ENCODE results near the gene DDX39A. TPM values are rescaled to one million over a fixed set of nuclear protein-coding genes. Genes with fewer than 3 reads are reported as not detected.
"Not testable (repeated sequence)": the region's sequence is repeated elsewhere in the genome, so short reads cannot be mapped to it uniquely, and the experiment has no call there.

Gene DDX39A
- polyA plus RNA-seq, 1 experiment = 25.7 TPM

DNA sequence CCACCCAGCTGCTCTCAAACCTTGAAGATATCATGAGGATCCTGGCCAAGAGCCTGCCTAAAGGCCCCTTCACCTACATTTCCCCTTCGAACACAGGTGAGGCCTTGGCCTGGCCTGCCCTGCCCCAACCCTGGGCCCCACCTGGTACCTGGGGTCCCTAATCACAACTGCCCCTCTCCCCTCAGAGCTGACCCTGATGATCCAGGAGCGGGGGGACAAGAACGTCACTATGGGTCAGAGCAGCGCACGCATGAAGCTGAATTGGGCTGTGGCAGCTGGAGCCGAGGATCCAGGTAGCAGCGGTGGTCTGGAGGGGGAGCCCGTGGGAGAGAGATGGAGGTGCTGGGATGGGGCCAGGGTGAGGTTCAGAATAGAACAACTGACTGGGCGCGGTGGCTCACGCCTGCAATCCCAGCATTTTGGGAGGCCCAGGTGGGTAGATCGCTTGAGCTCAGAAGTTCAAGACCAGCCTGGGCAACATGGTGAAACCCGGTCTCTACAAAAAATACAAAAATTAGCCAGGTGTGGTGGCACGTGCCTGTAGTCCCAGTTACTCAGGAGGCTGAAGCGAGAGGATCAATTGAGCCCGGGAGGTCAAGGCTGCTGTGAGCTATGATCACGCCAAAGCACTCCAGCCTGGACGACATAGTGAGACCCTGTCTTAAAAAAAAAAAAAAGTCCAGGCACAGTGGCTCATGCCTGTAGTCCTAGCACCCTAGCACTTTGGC is 17.5 kb downstream of the DDX39A start:
- TF ChIP-seq, protein P1, sequence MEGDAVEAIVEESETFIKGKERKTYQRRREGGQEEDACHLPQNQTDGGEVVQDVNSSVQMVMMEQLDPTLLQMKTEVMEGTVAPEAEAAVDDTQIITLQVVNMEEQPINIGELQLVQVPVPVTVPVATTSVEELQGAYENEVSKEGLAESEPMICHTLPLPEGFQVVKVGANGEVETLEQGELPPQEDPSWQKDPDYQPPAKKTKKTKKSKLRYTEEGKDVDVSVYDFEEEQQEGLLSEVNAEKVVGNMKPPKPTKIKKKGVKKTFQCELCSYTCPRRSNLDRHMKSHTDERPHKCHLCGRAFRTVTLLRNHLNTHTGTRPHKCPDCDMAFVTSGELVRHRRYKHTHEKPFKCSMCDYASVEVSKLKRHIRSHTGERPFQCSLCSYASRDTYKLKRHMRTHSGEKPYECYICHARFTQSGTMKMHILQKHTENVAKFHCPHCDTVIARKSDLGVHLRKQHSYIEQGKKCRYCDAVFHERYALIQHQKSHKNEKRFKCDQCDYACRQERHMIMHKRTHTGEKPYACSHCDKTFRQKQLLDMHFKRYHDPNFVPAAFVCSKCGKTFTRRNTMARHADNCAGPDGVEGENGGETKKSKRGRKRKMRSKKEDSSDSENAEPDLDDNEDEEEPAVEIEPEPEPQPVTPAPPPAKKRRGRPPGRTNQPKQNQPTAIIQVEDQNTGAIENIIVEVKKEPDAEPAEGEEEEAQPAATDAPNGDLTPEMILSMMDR (IDR thresholded peaks at IDR 0.05; ENCODE audit: low read depth, low read length) = no peak
- H3K27me3 ChIP-seq (ENCODE audit: control insufficient read depth, insufficient read depth, low read length) = no peaks in the 10 kb centered on the region
- DNase-seq (ENCODE audit: low read depth, low spot score) = no peak
- no peak overlapping the region for H3K4me3 ChIP-seq (ENCODE audit: low read depth, low read length)
- CTCF ChIA-PET = interaction anchor here (0.6 to 1.3 kb wide), 4 partner anchors 13 to 201 kb away, joined by 3 to 4 read pairs (median 3); no protein-coding TSS in a partner anchor
- POLR2A ChIA-PET = interaction anchor here (0.6 kb wide), 1 partner anchor 211 kb away, joined by 8 read pairs; no protein-coding TSS in a partner anchor
- peaks cover 14% of the 10 kb centered on the region; the same call in 1 of the 2 replicates for H3K9me3 ChIP-seq (ENCODE audit: control insufficient read depth, insufficient read depth, low read length)
- no peak overlapping the region for H3K27ac ChIP-seq (ENCODE audit: low read depth, low read length)

DNA sequence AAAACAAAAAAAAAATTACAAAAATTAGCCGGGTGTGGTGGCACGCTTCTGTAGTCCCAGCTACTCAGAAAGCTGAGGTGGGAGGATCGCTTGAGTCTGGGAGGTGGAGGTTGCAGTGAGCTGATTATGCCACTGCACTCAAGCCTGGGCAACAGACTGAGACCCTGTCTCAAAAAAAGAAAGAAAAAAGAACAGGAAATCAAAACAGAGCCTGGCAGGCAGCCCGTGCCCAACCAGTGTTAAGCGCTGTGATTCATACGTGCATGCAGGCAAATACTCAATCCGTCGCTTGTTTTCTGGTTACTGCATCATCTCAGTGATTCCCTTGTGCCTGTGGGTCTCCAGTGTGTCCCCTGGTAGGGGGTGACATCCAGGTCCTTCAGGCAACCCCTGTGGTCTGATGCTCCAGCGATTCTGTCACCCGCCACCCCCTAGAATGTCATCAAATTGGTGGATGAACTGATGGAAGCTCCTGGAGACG is 18.1 kb downstream of the DDX39A start:
- no peak for DNase-seq (ENCODE audit: low read depth, low spot score)
- ChIA-PET POLR2A (no interaction called here), CTCF (no interaction called here)
- peak overlapping the region; percentile 11 for H3K27ac ChIP-seq (ENCODE audit: low read depth, low read length)
- TF ChIP-seq, protein P1 (IDR thresholded peaks at IDR 0.05; ENCODE audit: low read depth, low read length) = no peak
- peaks cover 13% of the 10 kb centered on the region; the same call in 1 of the 2 replicates for H3K9me3 ChIP-seq (ENCODE audit: control insufficient read depth, insufficient read depth, low read length)
- H3K27me3 ChIP-seq (ENCODE audit: control insufficient read depth, insufficient read depth, low read length) = no peaks in the 10 kb centered on the region
- no peak overlapping the region for H3K4me3 ChIP-seq (ENCODE audit: low read depth, low read length)

DNA sequence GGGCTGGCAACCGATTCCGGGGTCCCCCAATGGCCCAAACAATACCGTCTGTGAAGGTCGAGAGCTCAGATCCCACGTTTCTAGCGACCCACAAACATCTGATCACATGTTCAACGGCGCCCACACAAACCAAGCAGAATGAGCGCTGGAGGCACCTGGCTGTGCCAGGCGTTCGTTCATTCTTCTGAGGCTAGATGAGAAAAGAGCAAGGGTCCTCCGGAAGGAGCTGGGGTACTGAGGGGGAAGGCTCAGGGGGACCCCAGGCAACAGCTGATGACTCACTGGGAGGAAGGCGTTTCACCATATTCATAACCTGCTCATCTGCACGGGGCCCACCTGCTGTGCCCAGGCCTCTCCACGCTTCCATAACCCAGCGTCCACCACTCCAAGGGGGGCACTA is 22.0 kb downstream of the DDX39A start:
- H3K27ac ChIP-seq (ENCODE audit: low read depth, low read length); POLR2A ChIA-PET; H3K27me3 ChIP-seq (ENCODE audit: control insufficient read depth, insufficient read depth, low read length); H3K4me3 ChIP-seq (ENCODE audit: low read depth, low read length); H3K9me3 ChIP-seq (ENCODE audit: control insufficient read depth, insufficient read depth, low read length); DNase-seq (ENCODE audit: low read depth, low spot score): not testable (repeated sequence)
- CTCF ChIA-PET = interaction anchor here (0.7 kb wide), 1 partner anchor 89 kb away, joined by 3 read pairs; no protein-coding TSS in a partner anchor

DNA sequence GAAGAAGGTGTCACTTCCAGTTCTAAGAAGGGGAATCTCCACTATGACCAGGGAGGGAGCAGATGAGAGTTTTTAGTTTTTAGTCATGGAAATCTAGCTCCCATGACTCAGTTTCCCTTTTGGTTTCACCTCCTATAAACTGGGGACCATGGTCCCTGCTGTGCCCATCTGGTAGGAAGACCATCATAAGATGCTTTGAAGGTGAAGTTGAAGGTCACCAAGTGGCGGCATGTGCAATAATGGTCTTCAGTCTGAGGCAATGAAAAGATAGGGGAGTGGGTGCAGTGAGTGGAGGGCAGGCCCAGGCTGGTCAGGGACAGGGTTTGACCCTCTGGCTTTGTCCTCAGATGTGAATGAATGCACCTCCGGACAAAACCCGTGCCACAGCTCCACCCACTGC is 22.4 kb downstream of the DDX39A start:
- H3K27ac ChIP-seq (ENCODE audit: low read depth, low read length); H3K9me3 ChIP-seq (ENCODE audit: control insufficient read depth, insufficient read depth, low read length); POLR2A ChIA-PET; H3K4me3 ChIP-seq (ENCODE audit: low read depth, low read length); DNase-seq (ENCODE audit: low read depth, low spot score); H3K27me3 ChIP-seq (ENCODE audit: control insufficient read depth, insufficient read depth, low read length): not testable (repeated sequence)
- CTCF ChIA-PET = interaction anchor here (0.7 kb wide), 1 partner anchor 90 kb away, joined by 3 read pairs; no protein-coding TSS in a partner anchor

DNA sequence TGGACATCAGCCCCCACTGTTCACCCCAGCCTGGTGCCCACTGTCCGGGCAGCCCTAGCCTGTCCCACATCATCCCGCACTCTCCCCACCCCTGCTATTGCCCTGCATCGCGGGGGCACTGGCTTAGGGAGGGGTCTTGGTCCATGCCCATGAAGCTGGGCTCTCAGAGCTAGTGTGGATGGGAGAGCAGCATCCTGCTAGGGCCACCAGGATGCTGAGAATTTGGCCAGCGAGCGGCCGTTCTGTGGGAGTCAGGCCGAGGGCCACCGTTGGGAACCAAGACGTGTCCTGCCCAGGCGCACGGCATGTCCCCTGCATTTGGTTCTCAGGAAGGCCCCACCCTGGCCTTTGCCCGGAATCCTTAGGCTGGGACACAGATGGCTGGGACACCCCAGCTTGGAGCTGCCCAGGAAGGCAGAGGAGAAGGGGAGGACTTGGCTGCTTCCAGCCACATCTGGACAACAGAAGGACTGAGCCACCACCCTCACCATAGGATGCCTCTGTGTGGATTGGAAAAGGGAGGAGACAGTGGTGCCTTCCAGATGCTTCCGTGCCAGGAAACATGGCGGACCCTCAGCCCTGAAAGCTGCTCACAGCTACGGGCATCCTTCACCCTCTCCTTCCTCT is 23.3 kb downstream of the DDX39A start:
- H3K9me3 ChIP-seq (ENCODE audit: control insufficient read depth, insufficient read depth, low read length) = no peaks in the 10 kb centered on the region
- CTCF ChIA-PET = no interaction called here
- POLR2A ChIA-PET = interaction anchor here (0.6 kb wide), 1 partner anchor 11 kb away, joined by 8 read pairs; no protein-coding TSS in a partner anchor
- no peaks in the 10 kb centered on the region for H3K27me3 ChIP-seq (ENCODE audit: control insufficient read depth, insufficient read depth, low read length)
- TF ChIP-seq, protein P1 (IDR thresholded peaks at IDR 0.05; ENCODE audit: low read depth, low read length) = no peak
- no peak overlapping the region for H3K4me3 ChIP-seq (ENCODE audit: low read depth, low read length)
- no peak for DNase-seq (ENCODE audit: low read depth, low spot score)
- H3K27ac ChIP-seq (ENCODE audit: low read depth, low read length) = no peak overlapping the region

DNA sequence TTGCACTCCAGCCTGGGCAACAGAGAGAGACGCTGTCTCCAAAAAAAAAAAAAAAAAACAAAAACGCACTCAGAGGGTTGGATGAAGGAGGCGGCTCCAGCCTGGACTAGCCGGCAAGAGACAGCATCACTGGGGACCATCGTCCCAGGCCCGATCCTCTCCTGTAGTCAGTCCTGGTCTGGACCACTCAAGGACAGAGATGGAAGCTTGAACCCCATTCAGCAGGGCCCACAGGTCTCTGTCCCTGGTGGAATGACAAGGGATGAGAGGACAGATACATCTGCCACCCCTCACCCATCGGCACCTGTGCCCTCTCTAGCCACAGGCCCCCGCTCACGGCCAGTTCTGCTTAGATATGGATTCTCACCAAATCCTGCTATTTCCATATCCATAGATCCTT is 23.9 kb downstream of the DDX39A start:
- H3K9me3 ChIP-seq (ENCODE audit: control insufficient read depth, insufficient read depth, low read length) = no peaks in the 10 kb centered on the region
- no peak overlapping the region for H3K4me3 ChIP-seq (ENCODE audit: low read depth, low read length)

More for the DNA sequence above, 23.9 kb downstream of the DDX39A start:
- POLR2A ChIA-PET = no interaction called here
- TF ChIP-seq, protein P1 (IDR thresholded peaks at IDR 0.05; ENCODE audit: low read depth, low read length) = no peak
- CTCF ChIA-PET = no interaction called here
- no peaks in the 10 kb centered on the region for H3K27me3 ChIP-seq (ENCODE audit: control insufficient read depth, insufficient read depth, low read length)
- H3K27ac ChIP-seq (ENCODE audit: low read depth, low read length) = no peak overlapping the region
- DNase-seq (ENCODE audit: low read depth, low spot score) = no peak
